PC-3 (cell line): ENCODE measurements around the gene TMEM81. TPM values are rescaled to one million over a fixed set of nuclear protein-coding genes. Genes with fewer than 3 reads are reported as not detected.

Experiments used
- ATAC-seq: fragments of 200-7000 bp; cut with Tn5 transposase; 2 replicates; pipeline ENCODE4 v1.9.1; 2020; ENCODE audit warnings: mild to moderate bottlenecking, moderate library complexity
- BruUV-seq: library from RNA; stranded (reverse); fragments of 400-500 nt; replicated peaks from 2 replicates; lab custom pipeline; 2021; lab: Mats Ljungman, UMichigan
- CTCF ChIA-PET: fragments of 300-600 bp; sonication (Branson Sonifier 250); formaldehyde crosslinking; loops from one replicate; lab custom pipeline; 2022; ENCODE audit warnings: antibody characterized with exemption; lab: Charles Lee
- POLR2A ChIA-PET: fragments of 300-600 bp; sonication (Branson Sonifier 250); formaldehyde crosslinking; loops from one replicate; lab custom pipeline; 2022; ENCODE audit warnings: antibody characterized with exemption; ENCODE audit not compliant: unreplicated experiment; lab: Charles Lee
- DNase-seq: peaks from one replicate; pipeline ENCODE4 v3.0.0-alpha.2; 2015
- H2AFZ ChIP-seq: fragments of 300-600 bp; sonication (generic); 2 replicates; pipeline ENCODE4 v1.6.0; 2016; ENCODE audit warnings: antibody characterized with exemption, low read length
- H3F3A ChIP-seq: fragments of 300-600 bp; sonication (generic); one replicate; pipeline ENCODE4 v1.6.0; 2017; ENCODE audit warnings: antibody characterized with exemption, low read length, control low read depth, mild to moderate bottlenecking; ENCODE audit not compliant: unreplicated experiment
- H3K27ac ChIP-seq: fragments of 300-600 bp; sonication (generic); 2 replicates; pipeline ENCODE4 v1.5.1; 2016; ENCODE audit warnings: mild to moderate bottlenecking, low read length
- H3K27me3 ChIP-seq: fragments of 300-600 bp; sonication (generic); 2 replicates; pipeline ENCODE4 v1.6.1; 2016; ENCODE audit warnings: low read length, mixed read lengths
- H3K36me3 ChIP-seq: fragments of 300-600 bp; sonication (generic); 2 replicates; pipeline ENCODE4 v1.6.1; 2016; ENCODE audit warnings: low read depth, mixed run types, low read length, mixed read lengths
- H3K4me1 ChIP-seq: fragments of 300-600 bp; sonication (generic); 2 replicates; pipeline ENCODE4 v1.5.1; 2016; ENCODE audit warnings: low read length; ENCODE audit not compliant: insufficient read depth
- H3K4me2 ChIP-seq: fragments of 300-600 bp; sonication (generic); 2 replicates; pipeline ENCODE4 v1.6.0; 2016; ENCODE audit warnings: low read length
- H3K4me3 ChIP-seq: fragments of 300-600 bp; sonication (generic); 2 replicates; pipeline ENCODE4 v1.5.1; 2016; ENCODE audit warnings: mild to moderate bottlenecking, low read length, mixed read lengths
- H3K79me2 ChIP-seq: fragments of 300-600 bp; sonication (generic); 2 replicates; pipeline ENCODE4 v1.6.1; 2017; ENCODE audit warnings: low read length, mixed read lengths
- H3K9ac ChIP-seq: fragments of 300-600 bp; sonication (generic); 2 replicates; pipeline ENCODE4 v1.6.0; 2016; ENCODE audit warnings: mild to moderate bottlenecking, low read length
- H3K9me2 ChIP-seq: fragments of 300-600 bp; sonication (generic); replicated peaks from 2 replicates; pipeline ENCODE4 v1.6.1; 2016; ENCODE audit warnings: mixed run types, low read length, mixed read lengths
- H3K9me3 ChIP-seq: fragments of 300-600 bp; sonication (generic); 2 replicates; pipeline ENCODE4 v1.6.1; 2016; ENCODE audit warnings: low read length, mixed read lengths
- H4K20me1 ChIP-seq: fragments of 300-600 bp; sonication (generic); 2 replicates; pipeline ENCODE4 v1.6.1; 2016; ENCODE audit warnings: low read length, mixed read lengths
- EZH2 ChIP-seq: fragments of 300-600 bp; sonication (generic); IDR thresholded peaks from one replicate; pipeline ENCODE4 v1.6.1; 2017; ENCODE audit warnings: antibody characterized with exemption, mild to moderate bottlenecking, low read length; ENCODE audit not compliant: unreplicated experiment
- EZH2phosphoT487 ChIP-seq: fragments of 300-600 bp; sonication (generic); IDR thresholded peaks from 2 replicates; pipeline ENCODE4 v1.6.1; 2018; ENCODE audit warnings: mild to moderate bottlenecking, antibody characterized with exemption, low read length, borderline replicate concordance
- intact Hi-C: fragments of 100-400 bp; cut with micrococcal nuclease; formaldehyde crosslinking; loops from 2 replicates; pipeline ENCODE4 v1.9.0; 2023
- total RNA-seq: library from RNA; depleted of rRNA; stranded (reverse); fragments of >200 nt; gene quantifications from 2 replicates; pipeline ENCODE4 v1.2.3, GENCODE V29; 2014
- TF ChIP-seq, protein P1 (sequence below): fragments of 300-600 bp; sonication (generic); conservative IDR thresholded peaks from 2 replicates; pipeline ENCODE4 v1.5.1; 2017; ENCODE audit warnings: antibody characterized with exemption, low read depth, mild to moderate bottlenecking, low read length

Gene TMEM81
- total RNA-seq, 1 experiment from 2014 or later = 6.3 TPM

DNA sequence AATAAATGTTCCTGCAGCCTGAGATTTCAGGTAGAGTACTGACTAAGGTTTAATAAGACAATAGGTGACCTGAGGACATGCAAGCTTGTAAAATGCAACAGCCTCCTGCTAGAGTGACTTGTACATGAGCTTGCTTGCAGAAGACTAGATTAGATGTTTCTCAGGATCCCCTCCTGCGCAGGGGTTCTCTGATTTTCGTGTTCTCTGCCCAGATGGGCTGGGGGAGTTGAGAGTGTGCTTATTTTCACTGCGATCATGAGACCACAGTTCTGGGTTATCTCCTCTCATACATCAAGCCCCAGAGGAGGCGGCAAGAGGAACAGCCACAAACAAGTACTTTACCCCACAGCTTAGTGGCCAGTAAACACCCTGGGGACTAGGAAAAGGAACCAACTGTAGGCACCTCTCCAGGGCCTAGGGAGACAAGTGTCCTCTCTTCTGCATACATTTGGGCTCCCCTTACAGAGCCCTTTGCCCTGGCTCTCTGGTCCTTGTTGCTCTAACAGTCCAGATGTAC, 8.0 kb downstream of the TMEM81 start:
- Histone ChIP-seq H3K36me3 (no peaks in the 10 kb centered on the region), H3K9ac (no peak overlapping the region), H3K79me2 (no peaks in the 10 kb centered on the region), H3F3A (no peaks in the 10 kb centered on the region), H3K4me2 (no peak overlapping the region), H3K9me2 (no peaks in the 10 kb centered on the region), H3K27ac (no peak overlapping the region), H3K27me3 (no peaks in the 10 kb centered on the region), H3K4me1 (peaks cover 10% of the 10 kb centered on the region; the same call in 1 of the 2 replicates), H3K4me3 (no peak overlapping the region), H4K20me1 (no peaks in the 10 kb centered on the region), H3K9me3 (no peaks in the 10 kb centered on the region), H2AFZ (no peak overlapping the region)
- ATAC-seq = peak; percentile 19
- POLR2A ChIA-PET = no interaction called here
- BruUV-seq = no TSS peak
- CTCF ChIA-PET = interaction anchor here (2.2 kb wide), 1 partner anchor 15 kb away, joined by 12 read pairs; no protein-coding TSS in a partner anchor
- no peak for DNase-seq
- intact Hi-C loops = no loop called here
- no peak for TF ChIP-seq EZH2
- TF ChIP-seq, protein P1, sequence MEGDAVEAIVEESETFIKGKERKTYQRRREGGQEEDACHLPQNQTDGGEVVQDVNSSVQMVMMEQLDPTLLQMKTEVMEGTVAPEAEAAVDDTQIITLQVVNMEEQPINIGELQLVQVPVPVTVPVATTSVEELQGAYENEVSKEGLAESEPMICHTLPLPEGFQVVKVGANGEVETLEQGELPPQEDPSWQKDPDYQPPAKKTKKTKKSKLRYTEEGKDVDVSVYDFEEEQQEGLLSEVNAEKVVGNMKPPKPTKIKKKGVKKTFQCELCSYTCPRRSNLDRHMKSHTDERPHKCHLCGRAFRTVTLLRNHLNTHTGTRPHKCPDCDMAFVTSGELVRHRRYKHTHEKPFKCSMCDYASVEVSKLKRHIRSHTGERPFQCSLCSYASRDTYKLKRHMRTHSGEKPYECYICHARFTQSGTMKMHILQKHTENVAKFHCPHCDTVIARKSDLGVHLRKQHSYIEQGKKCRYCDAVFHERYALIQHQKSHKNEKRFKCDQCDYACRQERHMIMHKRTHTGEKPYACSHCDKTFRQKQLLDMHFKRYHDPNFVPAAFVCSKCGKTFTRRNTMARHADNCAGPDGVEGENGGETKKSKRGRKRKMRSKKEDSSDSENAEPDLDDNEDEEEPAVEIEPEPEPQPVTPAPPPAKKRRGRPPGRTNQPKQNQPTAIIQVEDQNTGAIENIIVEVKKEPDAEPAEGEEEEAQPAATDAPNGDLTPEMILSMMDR = no peak
- TF ChIP-seq EZH2phosphoT487 = no peak

DNA sequence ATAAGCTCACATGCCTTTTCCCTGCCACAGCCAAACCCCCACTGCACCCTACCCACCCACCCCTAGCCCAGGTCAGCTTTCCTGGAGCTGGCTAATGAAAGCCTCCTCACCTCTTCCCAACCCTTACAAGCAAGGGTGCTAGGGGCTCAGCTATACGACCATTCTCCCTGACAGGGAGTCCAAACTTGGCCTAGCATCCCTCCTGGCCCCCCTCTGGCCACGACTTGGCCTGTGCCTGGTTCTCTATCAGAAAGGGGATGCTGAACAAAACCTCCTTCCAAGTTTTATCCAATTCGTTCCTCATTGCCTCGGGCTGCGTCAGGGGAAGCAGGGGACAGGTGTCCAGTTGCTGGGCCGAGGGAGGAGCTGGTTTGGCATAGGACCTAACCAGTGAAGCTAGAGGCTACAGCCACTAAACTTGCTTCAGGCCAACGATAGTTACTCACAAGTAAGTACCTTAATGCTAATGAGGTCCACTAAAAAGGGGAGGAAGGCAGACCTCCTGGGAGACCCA, 8.6 kb downstream of the TMEM81 start:
- H3K4me1 ChIP-seq = peaks cover 10% of the 10 kb centered on the region; the same call in 1 of the 2 replicates
- BruUV-seq = no TSS peak
- no peak for DNase-seq
- no peak overlapping the region for H3K4me2 ChIP-seq
- no peak for ATAC-seq
- no peaks in the 10 kb centered on the region for H3K36me3 ChIP-seq
- POLR2A ChIA-PET = no interaction called here
- no peaks in the 10 kb centered on the region for H4K20me1 ChIP-seq
- TF ChIP-seq, protein P1 = no peak
- TF ChIP-seq EZH2 (no peak), EZH2phosphoT487 (no peak)
- H3F3A ChIP-seq = no peaks in the 10 kb centered on the region
- no peak overlapping the region for H3K27ac ChIP-seq
- no peaks in the 10 kb centered on the region for H3K9me3 ChIP-seq
- CTCF ChIA-PET = interaction anchor here (2.2 kb wide), 1 partner anchor 14 kb away, joined by 12 read pairs; no protein-coding TSS in a partner anchor
- no peaks in the 10 kb centered on the region for H3K79me2 ChIP-seq
- intact Hi-C loops = no loop called here
- H3K9ac ChIP-seq = no peak overlapping the region
- no peak overlapping the region for H2AFZ ChIP-seq
- H3K9me2 ChIP-seq = no peaks in the 10 kb centered on the region
- H3K4me3 ChIP-seq = no peak overlapping the region
- H3K27me3 ChIP-seq = no peaks in the 10 kb centered on the region

DNA sequence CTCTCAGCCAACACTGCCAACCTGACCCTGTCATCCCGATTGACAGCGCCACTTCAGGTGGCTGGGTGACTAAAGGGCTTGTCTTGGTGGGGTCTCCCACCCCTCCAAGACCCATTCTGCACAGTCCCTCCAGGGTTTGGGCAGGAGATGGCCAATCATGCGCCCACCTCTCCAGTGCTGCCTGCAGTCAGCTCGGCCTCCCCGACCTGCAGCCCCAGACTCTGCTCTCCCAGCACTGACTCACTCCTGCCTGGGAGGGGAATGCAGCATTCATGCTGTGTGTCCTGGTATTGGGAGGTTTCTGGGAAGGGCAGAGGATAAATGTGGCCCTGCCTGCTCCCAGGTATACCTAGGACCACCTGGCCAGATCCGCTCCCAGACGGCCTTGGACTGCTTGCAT, 9.7 kb downstream of the TMEM81 start:
- no peaks in the 10 kb centered on the region for H3K9me2 ChIP-seq
- H3K9me3 ChIP-seq = no peaks in the 10 kb centered on the region
- H3K9ac ChIP-seq = no peak overlapping the region
- H3K27ac ChIP-seq = no peak overlapping the region
- H3K36me3 ChIP-seq = no peaks in the 10 kb centered on the region
- BruUV-seq = no TSS peak
- H3K27me3 ChIP-seq = no peaks in the 10 kb centered on the region
- no peak for DNase-seq
- no peak for ATAC-seq
- no peak for TF ChIP-seq EZH2
- TF ChIP-seq EZH2phosphoT487 = no peak
- TF ChIP-seq, protein P1 = no peak
- ChIA-PET CTCF (interaction anchor here (2.2 kb wide), 1 partner anchor 13 kb away, joined by 12 read pairs; no protein-coding TSS in a partner anchor), POLR2A (no interaction called here)
- no peaks in the 10 kb centered on the region for H3F3A ChIP-seq
- H3K79me2 ChIP-seq = no peaks in the 10 kb centered on the region
- no peaks in the 10 kb centered on the region for H4K20me1 ChIP-seq
- no peak overlapping the region for H2AFZ ChIP-seq
- peaks cover 10% of the 10 kb centered on the region; the same call in 1 of the 2 replicates for H3K4me1 ChIP-seq
- H3K4me3 ChIP-seq = no peak overlapping the region
- H3K4me2 ChIP-seq = no peak overlapping the region
- intact Hi-C loops = no loop called here
